T47D (cell line): ENCODE measurements around the gene TSR2.

ENCODE experiments used
- DNase-seq, 2 experiments: peaks; one replicate each; pipeline versions ENCODE4 v3.0.0 to v3.0.0-alpha.2; 2011 to 2012; ENCODE audit warnings: low read depth in 1 of 2, low spot score in 1 of 2
- JUND ChIP-seq: IDR thresholded peaks from 2 replicates; pipeline ENCODE4 v1.6.1; 2012; ENCODE audit warnings: low read depth
- in situ Hi-C: cut with HindIII; loops from 2 replicates; pipeline ENCODE4 v1.10.0; 2016; ENCODE audit warnings: low sequenced_read_pairs, low pct_unique_long_range_greater_than_20kb

TSR2 gene, protein sequence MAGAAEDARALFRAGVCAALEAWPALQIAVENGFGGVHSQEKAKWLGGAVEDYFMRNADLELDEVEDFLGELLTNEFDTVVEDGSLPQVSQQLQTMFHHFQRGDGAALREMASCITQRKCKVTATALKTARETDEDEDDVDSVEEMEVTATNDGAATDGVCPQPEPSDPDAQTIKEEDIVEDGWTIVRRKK

DNA sequence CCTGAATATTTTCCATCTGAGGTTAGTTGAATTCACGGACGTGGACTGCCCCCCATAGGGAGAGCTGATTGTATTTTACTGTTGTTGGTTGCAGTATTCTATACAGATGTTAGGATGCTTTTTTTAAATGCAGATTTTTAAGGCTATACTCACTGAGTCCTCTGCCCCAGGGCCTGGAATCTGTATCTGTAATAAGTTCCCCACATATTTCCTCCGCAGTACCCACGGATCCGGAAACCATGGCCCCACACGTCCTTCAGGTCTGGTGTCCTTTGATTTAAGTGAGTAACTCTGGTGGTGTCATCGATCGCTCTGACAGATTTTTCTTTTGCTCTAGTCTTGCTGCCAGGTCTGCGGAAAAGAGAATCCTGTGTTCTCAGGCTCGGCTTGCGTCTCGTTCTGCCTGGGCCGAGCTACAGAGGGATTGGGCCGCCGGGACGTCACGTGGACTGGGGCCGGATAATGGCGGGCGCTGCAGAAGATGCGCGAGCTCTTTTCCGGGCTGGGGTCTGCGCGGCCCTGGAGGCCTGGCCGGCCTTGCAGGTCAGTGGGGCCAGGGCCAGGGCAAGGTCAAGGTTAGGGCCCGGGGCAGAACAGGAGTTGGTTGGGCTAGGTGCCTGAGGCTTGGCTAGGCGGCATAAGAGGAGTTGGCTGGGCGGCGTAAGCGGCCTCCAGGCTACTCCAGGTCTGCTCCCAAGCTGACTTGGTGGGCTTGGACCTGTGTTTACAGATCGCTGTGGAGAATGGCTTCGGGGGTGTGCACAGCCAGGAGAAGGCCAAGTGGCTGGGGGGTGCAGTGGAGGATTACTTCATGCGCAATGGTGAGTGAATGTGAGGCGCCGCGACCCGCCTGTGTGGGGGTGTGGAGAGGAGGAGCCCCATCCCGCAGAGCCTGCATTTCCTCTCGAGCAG lies at the start of gene TSR2:
Gene TSR2 (plus strand): TSS at position 445 of the 912 bp plus-strand sequence. CDS start 18 bp downstream, at position 463.
- in situ Hi-C loops = no loop called here
- DNase-seq = peak; percentile 57 to 92

DNA sequence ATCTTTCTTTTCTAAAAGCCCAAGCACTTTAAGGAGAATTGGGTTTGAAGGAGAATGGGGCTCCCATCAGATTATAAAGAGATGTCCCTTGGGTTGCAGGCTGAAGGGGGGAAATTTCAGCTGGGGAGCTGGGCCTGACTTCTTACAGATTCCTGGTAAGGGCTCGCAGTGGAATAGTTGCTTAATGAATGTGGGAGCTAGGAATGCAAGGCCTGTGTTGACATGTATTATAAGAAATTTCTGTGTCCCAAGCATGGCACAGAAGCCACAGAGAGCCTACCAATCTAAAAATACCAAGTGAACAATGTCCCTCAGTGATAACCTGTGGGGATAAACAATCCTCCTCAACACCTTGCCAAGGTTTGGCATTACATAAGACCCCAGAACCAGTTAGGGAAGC lies 43.1 kb upstream of the TSR2 start:
- in situ Hi-C loops = no loop called here
- no peak for TF ChIP-seq JUND
- DNase-seq = no peak

More for the DNA sequence above, at the start of gene TSR2:
- TF ChIP-seq JUND = no peak

DNA sequence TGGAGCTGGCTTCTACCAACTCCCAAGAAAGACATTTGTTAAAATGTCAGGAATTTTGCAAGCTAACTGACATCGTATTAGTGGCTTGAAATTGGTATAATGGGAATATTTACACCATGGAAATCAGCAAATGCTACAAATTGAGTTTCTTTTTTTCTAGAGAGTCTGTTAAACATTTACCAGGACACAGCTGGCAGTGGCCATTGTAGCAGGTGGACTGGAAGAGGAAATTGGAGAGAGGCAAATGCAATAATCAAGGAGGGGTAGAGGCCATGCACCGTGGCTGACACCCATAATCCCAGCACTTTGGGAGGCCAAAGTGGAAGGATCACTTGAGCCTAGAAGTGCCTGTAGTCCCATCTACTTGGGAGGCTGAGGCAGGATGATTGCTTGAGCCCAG lies 32.9 kb upstream of the TSR2 start:
- no peak for DNase-seq
- no peak for TF ChIP-seq JUND
- in situ Hi-C loops = no loop called here

DNA sequence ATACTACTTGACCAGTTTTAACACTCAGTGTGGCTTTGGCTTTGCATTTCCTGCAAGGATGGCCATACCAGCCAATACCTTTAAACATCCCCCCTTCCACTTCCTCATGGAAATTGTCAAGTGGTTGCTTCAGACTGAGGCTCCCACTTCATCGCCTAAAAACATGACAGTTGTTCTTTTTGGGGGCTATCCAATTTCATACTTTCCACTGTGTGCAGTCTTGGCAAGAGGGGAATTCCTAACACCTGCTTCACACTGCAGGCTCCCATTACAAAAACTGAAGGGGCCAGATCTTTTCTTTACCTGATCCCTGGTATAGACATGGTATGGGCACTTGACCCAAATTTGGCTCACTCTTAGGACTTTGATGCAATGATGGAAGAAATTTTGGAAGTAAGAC lies 28.5 kb upstream of the TSR2 start:
- TF ChIP-seq JUND = no peak
- in situ Hi-C loops = no loop called here
- no peak for DNase-seq

DNA sequence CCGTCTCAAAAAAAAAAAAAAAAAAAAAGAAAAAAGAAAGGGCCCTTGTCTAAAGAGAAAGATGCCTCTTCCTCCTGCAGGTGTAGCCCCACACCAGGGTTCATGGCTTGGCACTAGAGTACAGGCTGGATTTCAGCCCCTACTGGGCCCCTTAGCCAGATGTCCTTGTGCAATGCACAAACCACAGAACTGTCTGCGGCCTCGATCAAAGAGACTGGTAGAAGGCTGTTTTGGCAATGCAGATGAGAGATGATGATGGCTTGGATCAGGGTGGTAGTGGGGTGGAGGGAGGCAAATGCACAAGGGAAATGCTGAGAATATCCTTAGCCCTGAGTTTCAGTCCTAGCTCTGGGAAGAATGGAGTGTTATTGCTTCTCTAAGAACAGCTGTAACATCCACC lies 26.5 kb upstream of the TSR2 start:
- no peak for DNase-seq
- in situ Hi-C loops = no loop called here
- no peak for TF ChIP-seq JUND

DNA sequence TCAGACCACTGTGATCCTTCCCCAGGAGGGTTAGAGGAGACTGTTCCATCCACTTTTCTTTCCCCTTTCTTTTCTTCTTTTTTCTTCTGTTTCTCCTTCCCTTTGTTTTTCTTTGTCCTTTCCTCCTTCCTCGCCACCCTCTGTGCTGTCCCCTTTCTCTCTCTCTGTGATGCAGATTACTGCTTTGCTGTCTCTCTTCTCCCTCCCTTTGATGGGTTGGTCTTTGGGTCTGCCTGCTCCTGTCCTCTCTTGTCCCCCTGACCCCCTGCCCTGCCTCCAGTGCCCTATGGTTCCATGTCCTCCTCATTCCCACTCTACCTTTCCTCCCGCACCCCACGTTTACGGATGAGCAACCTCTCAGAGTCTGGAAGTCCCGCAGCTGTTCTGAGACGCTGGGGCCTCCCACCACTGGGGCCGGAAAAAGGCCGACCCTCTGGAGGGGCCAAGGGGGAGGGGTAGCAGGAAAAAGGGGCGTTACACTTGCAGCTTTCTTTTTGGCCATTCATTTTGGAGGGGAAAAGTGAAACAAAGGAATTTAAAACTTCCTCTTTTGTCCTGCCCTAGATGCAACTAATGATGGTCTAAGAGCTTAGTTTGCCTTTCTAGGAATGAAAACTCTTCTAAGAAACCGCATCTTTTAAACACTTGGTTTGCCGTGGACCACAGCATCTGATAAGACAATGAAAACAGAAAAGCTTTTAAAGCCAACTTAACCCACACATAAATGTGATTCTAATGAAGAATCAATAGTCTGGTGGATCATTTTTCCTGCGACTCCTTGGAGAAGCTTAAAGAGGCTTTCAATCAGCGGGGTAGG lies 24.5 kb upstream of the TSR2 start:
- in situ Hi-C loops = no loop called here
- TF ChIP-seq JUND = no peak
- no peak for DNase-seq

DNA sequence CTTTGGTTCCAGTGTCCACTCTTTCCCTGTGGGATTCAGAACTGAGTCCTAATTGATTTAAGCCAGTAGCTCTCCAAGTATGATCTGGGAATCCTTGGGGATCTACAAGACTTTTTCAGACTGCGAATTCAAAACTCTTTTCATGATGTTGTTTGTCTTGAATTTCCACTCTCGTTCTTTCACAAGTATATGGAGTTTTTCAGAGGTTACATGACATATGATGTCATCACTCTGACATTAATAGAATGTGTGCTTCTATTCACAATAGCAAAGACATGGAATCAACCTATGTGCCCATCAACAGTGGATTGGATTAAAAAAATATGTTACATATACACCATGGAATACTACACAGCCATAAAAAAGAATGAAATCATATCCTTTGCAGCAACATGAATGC lies 23.2 kb upstream of the TSR2 start:
- in situ Hi-C loops = no loop called here
- DNase-seq = no peak
- TF ChIP-seq JUND = no peak

DNA sequence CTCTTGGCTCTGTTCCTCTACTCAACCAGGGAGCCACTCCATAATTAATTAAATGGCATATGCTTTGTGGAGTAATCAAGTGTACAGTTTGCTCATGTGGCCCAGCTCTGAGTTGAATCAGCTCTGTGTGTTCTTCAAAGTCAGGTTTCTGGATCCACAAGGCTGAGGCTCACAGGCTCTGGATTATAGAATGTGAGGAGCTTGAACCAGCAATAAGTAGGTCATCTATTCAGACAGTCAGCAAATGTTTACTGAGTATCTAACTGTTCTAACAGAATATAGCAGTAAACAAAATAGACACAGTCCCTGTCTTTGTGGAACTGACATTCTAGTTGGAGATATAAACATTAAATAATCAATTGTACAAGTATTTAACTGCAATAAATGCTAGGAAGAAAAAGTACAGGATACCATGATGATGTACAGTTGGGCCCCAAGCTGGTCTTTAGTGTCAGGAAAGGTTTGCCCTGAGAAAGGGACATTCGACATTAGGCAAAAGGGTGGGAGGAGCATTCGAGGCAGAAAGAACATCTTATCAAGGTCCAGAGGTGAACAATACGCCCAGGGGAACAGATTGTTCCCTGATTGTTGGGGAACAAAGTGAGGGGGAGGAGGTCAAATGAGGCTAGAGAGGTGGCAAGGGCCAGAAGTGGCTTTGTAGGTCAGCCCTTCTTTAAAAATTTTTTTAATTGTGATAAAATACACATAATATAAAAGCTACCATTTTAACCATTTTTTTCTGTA lies 20.5 kb upstream of the TSR2 start:
- no peak for DNase-seq
- in situ Hi-C loops = no loop called here
- TF ChIP-seq JUND = no peak

DNA sequence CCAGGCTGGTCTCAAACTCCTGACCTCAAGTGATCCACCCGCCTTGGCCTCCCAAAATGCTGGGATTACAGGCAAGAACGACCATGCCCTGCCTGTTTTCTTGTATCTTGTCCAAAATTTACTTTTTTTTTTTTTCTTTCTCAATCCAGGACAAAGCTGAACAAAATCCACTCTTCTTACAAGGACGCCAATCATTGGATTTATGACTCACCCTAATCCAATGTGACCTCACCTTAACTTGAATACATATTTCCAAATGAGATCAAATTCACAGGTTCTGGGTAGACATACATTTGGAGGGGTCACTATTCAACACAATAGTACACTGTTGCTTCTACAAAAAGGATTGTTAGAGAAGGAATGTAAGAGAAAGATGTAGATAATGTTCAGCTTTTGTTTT lies 18.0 kb upstream of the TSR2 start:
- TF ChIP-seq JUND = no peak
- no peak for DNase-seq
- in situ Hi-C loops = no loop called here

DNA sequence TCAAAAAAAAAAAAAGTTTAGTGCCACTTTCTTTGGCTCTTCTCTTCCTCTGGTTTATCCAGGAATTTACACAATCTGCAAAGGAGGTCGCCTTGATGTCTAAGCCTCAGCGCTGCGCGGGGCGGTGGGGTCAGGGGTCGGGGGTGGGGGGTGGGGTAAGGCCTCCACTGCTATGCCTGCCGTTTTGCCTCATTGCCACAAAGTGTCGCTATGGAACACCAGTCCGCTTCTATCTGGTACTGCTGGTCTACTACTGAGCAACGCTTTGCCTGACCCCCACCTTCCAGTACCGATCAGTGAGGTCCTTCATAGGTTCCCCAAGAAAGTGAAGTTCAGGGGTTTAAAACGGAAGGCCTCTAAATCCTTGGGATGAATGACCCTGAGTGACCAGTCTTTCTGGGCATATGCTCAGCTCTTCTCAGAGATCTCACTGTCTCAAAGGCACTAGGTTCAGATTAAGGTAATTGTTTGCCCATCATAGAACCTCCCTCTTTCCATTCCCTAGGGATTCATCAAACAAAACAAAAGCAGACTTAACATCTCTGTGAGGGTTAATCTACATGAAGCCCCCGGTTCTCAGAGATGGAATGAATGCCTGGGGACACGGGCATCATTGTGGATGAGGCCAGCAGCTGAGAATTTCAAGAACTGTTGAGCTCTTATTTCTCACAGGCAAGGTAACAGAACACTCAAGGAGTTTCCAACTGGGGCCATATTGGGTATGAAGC lies 16.9 kb upstream of the TSR2 start:
- in situ Hi-C loops = no loop called here
- no peak for TF ChIP-seq JUND
- DNase-seq = no peak

DNA sequence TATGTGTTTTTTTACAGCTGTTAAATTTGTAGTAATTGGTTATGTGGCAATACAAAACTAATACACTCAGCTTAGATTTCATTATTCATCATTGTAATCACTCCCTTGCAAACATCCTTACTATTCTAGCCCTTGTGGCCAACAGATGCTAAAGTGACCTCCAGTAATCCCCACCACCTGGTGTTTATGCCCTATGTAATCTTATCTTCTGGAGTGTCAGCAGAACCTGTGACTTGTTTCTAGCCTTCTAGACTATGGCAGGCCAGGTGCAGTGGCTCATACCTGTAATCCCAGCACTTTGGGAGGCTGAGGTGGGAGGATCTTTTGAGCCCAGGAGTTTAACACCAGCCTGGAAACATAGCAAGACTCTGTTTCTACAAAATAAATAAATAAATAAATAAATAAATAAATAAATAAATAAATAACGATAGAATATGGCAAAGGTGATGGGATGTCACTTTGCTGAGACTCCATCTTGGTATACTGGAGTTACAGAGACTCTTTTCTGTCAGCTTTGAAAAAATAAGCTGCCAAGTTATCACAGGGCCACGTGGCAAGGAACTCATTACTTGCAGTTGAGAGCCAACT lies 12.3 kb upstream of the TSR2 start:
- DNase-seq = no peak
- no peak for TF ChIP-seq JUND
- in situ Hi-C loops = no loop called here
